Posterior cingulate gyrus (tissue), 11 donors: Measurements from ENCODE around the gene TBC1D25.
"Not testable (repeated sequence)": the region's sequence is repeated elsewhere in the genome, so short reads cannot be mapped to it uniquely, and the experiment has no call there.

Source experiments
- DNase-seq, 10 donors: peaks; one replicate each; pipeline versions ENCODE4 v3.0.0 to v3.0.0-alpha.2; 2020 to 2021; ENCODE audit warnings: mixed read lengths in 3 of 10
- intact Hi-C: fragments of 100-400 bp; cut with DNase I; formaldehyde crosslinking; loops from one replicate; pipeline ENCODE4 v1.15.1; 2023

TBC1D25 gene

DNA sequence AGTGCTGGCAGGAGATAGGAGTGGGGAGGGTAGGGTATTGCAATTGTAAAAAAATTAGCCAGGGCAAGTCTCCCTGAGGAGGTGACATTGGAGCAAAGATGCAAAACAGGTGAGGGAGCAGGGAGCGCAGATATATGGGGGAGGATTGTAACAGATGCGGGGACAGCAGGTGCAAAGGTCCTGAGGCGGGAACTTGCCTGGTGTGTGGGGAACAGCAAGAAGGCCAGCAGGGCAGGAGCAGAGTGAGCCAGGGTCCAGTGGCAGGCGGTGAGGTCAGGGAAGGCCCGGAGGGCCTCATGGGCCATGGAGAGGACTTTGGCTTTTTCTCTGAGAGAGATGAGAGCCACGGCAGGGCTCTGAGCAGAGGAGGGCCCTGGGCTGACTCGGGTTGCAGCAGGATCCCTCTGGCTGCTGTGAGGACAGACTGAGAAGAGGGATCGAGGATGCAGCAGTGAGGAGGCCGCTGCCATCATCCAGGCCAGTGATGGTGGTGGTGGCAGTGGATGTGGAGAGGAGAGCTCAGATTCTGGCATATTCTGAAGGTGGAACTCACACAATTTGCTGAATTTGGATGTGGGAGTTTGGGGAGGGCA lies 24.6 kb upstream of the TBC1D25 start:
- peak in 1 of 10 donors; percentile 56 for DNase-seq
- intact Hi-C loops: no loop called here

DNA sequence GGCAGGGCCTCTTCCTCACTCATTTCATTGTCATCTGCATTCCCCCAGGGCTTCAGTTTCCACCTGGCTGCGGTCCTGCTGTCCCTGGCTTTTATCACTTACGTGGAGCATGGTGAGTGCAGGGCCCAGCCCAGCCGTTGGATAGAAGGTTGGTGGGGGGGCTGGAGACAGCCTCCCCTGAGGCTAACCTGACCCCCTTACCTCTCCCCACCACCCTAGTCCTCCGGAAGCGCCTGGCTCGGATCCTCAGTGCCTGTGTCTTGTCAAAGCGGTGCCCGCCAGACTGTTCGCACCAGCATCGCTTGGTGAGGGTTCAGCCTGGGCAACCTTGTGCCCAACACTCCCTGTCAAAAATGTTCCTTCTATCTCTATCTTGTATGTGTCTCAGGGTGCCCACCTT lies 23.7 kb upstream of the TBC1D25 start:
- peak in 1 of 10 donors; percentile 64 for DNase-seq
- intact Hi-C loops: no loop called here

DNA sequence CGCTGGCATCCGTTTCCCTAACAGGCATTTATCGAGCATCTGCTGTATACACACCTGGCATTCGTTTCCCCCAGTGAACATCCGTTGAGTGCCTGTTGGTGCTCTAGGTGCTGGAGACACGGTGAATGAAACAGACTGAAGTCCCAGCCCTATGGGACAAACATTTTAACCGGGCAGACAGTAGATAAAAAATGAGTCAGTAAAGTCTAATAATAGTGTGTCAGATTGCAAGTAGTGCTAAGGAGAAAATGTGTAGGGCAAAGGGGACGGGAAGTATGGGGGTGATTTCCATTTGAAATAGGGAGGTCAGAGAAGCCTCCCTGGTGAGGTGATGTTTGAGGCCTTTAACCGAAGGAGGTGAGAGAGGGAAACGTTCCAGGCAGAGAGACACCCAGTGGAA lies 23.2 kb upstream of the TBC1D25 start:
- DNase-seq: no peak
- intact Hi-C loops: no loop called here

DNA sequence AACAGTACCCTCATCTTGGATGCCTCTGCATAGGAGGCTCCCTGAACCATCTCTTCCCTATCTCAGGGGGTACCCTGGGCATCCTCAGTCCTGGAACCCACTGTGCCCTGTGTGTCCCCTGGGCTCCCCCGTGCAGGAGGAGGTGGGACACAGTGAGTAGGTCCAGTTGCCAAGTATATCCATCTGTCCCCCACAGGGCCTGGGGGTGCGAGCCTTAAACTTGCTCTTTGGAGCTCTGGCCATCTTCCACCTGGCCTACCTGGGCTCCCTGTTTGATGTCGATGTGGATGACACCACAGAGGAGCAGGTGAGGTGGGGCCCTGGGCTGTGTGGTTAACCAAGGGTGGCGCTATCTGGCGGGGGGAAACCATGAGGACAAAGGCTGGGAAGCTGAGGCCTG lies 22.5 kb upstream of the TBC1D25 start:
- peak in 1 of 10 donors; percentile 49 for DNase-seq
- intact Hi-C loops: no loop called here

DNA sequence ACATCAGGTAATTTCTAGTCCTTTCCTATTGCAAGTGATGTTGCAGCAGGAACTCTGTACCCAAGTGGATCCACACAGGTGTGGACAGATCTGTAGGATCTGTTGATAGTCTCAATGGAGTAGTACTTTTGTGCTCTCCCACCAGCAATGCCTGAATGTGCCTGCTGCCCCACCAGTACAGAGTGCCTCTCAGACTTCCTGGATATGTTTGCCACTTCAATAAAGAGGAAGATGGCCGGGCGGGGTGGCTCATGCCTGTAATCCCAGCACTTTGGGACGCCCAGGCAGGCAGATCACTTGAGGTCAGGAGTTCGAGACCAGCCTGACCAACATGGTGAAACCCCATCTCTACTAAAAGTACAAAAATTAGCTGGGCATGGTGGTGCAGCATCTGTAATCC lies 20.0 kb upstream of the TBC1D25 start:
- intact Hi-C loops: not testable (repeated sequence)
- peak in 1 of 10 donors; percentile 24 for DNase-seq

DNA sequence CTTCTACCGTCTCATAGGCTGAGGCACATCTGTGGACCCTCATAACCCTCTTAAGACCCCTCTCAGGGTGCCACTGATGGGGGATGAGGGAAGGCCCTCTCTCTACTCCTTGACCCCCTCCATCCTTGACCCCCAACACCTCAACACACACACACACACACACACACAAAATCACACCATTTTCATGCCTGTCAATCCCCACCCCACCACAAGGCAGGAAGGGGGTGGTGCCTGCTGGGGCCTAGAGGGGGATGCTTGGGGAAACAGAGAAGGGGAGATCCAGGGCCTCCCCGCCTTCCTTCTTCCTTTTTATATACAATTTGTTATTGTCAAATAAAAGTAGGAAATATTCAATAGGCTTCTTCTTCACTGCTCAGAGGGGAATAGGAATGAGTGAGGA lies 19.1 kb upstream of the TBC1D25 start:
- intact Hi-C loops: no loop called here
- DNase-seq: no peak

DNA sequence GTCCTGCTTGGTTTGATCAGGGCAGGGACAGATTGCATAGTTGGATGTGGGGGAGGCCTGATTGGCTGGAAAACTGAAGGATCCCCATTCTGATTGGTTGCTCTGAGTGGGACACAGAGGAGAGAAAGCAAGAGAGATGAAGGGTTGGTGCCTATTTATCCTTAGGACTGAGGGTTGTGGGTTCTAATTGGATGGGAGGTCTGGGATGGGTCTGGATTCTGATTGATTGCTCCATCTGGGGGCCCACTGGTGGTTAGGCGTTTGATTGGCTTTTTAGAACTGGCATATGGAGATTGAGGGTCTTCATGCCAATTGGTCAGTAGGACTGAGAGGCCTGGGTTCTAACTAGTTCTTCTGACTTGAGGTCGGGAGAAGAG lies 18.6 kb upstream of the TBC1D25 start:
- intact Hi-C loops: no loop called here
- peak in 1 of 10 donors; percentile 85 for DNase-seq

DNA sequence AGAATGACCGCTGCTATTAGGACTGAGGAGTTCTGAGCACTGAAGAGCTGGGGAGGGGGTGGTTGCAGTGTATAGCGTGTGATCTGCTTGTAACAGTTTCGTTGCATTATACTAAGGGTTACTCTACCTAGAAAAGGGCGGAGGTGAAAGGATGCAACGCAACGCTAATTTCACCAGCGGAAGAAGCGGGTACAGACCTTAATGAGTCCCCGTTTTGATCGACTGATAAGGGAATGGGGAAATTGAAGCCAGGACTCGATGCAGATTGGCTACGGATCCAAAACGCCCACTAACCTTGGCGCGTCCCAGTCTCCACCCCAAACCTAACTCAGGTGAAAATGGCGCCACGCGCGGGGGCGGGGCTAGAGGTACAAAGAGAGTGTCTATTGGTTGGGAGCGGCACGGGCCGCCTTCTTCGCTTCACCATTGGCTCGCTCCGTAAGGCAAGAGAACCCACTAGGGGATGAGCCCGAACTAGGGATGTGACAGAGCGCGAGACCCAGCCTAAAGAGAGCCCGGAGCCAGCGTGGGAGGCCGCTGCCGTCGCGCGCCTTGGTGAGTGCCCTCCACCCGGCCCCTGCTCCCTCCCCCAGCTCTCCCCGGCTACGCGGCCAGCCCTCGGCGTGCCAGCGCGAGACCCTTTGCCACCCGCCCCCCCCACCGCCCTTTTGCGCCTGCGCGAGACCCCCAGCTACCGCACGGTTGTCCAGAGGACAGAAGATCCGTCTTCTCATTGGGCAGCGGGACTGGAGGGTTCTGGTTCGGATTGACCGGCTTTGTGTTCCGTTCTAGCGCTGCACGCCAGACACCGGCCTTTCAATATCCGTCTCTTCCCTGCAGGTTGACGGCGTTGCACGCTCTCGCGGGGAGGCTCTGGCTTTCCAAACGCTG lies 17.9 kb upstream of the TBC1D25 start, which contains the start of gene EBP:
Gene EBP, plus strand, starts transcription at position 456 of the 891 bp plus-strand sequence. CDS start 1,964 bp downstream, outside the sequence.
- peak; percentile 72 to 98 (median 88) for DNase-seq
- intact Hi-C loops: no loop called here

DNA sequence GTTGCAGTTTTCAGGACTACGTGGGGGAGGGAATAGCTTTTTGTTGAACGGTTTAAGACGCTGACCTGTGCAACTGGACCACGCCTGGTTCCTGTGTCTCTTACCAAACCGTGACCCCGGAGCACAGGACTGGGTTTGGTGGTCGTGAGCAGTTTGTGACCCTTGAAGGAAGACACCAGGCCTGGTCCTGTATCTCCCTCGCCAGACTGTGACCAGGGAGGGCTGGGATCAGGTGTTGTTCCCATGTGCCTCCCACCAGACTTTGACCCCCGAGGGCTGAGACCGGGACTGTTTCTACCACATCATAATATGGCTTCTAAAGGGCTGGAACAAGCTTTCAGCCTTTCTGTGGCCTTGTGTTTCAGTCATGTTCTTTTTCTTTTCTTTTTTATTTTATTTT lies 17.2 kb upstream of the TBC1D25 start:
- no peak for DNase-seq
- intact Hi-C loops: no loop called here

DNA sequence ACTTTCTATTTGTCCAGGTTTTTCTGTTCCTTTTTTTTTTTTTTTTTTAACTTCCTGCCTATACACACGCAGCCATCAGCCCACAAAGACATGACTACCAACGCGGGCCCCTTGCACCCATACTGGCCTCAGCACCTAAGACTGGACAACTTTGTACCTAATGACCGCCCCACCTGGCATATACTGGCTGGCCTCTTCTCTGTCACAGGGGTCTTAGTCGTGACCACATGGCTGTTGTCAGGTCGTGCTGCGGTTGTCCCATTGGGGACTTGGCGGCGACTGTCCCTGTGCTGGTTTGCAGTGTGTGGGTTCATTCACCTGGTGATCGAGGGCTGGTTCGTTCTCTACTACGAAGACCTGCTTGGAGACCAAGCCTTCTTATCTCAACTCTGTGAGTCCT lies 15.8 kb upstream of the TBC1D25 start:
- intact Hi-C loops: no loop called here

DNA sequence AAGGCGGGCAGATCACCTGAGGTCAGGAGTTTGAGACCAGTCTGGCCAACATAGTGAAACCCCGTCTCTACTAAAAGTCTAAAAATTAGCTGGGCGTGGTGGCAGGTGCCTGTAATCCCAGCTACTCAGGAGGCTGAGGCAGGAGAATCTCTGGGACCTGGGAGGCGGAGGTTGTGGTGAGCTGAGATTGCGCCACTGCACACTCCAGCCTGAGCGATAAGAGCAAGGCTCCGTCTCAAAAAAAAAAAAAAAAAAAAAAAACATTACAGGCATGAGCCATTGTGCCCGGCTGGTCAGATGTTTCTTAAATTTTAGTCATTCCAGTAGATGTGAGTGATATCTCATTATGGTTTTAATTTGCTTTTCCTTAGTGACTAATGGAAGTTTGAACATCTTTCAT lies 13.7 kb upstream of the TBC1D25 start:
- peak in 2 of 10 donors; percentile 7 to 43 for DNase-seq
- intact Hi-C loops: not testable (repeated sequence)

More for the DNA sequence above, 15.8 kb upstream of the TBC1D25 start:
- peak in 1 of 10 donors; percentile 65 for DNase-seq

DNA sequence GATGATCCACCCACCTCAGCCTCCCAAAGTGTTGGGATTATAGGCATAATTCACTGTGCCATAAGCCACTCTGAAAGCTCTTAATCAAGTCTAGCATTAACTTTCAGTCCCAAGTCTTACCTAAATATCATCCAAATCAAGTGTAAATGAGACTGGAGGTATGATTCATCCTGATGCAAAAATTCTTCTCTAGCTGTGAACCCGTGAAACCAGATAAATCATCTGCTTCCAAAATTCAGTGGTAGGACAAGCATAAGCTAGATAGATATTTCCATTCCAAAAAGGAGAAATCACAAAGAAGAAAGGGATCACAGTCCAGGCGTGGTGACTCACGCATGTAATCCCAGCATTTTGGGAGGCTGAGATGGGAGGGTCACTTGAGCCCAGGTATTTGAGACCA lies 8.8 kb upstream of the TBC1D25 start:
- intact Hi-C loops: no loop called here
- DNase-seq: no peak

DNA sequence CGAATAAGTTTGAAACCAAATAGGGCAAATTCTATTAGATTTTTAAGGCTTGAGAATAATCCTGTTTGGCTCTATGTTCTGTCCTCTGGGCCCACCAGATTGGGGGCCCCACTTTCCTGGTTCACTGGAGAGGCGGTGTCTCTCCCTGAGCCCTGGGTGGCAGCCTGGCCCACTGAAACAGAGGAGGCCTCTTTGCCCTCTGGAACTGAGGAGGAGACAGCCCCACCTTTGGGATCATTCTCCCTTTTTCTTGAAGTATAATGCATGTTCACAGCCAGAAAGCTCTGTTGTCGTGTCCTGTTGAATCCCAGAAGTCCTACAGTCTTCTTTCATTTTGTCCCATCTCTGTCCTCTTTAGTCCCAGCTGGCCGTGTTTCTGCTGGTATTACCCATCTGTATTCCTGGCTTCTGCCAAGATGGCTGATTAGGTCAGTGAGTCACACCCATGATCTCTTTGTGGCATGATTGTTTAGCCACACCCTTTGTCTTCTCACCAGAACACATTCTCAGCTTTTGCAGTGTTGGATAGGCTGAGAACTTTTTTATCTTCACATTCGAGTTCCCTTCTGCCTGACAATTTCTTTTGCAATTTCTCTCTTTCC lies 8.1 kb upstream of the TBC1D25 start:
- DNase-seq: peak in 2 of 10 donors; percentile 7 to 66
- intact Hi-C loops: no loop called here

DNA sequence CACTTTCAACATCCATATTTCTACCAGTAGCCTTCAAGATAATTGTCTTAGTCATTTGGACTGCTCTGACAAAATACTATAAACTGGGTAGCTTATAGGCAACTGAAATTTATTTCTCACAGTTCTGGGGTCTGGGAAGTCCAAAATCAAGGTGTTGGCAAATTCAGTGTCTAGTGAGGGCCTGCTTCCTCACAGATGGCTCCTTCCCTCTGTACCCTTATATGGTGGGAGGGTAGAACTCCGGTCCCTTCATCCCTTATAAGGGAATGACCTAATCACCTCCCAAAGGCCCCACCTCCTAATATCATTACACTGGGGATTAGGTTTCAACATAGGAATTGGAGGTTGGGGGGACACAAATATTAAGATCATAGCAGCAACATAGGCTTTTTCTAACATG lies 7.4 kb upstream of the TBC1D25 start:
- intact Hi-C loops: no loop called here
- no peak for DNase-seq

DNA sequence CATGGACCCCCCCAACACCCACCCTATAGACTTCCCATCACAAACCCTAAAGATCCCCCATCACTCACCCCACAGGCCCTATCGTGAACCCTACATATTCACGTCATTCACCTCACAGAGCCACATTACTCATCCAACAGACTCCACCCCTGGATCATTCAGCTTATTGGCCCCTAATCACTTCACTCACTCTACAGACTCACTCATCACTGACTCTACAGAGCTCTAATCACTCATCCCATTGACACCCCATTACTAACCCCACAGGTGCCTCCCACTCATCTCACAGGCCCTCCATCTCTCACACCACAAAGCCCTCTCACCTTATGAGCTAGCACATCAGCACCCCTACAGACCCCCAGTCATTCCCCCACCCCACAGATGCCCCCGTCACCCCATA lies 6.3 kb upstream of the TBC1D25 start:
- DNase-seq: peak in 1 of 10 donors; percentile 5
- intact Hi-C loops: no loop called here

DNA sequence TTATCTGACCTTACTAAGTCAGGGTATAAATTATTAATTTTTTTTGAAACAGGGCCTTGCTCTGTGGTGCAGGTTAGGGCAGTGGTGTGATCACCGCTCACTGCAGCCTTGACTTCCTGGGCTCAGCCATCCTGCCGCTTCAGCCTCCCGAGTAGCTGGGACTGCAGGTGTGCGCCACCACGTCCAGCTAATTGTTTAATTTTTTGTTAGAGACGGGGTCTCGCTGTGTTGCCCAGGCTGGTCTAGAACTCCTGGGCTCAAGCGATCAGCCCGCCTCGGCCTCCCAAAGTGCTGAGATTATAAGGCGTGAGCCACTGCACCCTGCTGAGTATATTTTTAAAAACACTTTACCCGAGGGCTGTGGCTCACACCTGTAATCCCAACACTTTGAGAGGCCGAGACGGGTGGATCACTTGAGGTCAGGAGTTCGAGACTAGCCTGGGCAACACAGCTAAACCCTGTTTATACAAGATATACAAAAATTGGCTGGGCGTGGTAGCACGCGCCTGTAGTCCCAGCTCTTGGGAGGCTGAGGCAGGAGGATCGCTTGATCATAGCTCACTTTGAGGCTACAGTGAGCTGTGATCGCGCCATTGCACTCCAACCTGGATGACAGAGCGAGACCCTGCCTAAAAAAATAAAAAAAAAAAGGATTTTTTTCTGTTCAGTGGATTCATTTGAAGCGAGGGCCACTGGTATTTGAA lies 721 bp upstream of the TBC1D25 start:
- no peak for DNase-seq
- intact Hi-C loops: loop anchor here (1.0 kb wide), 1 partner anchor 63 kb away; no protein-coding TSS in a partner anchor

DNA sequence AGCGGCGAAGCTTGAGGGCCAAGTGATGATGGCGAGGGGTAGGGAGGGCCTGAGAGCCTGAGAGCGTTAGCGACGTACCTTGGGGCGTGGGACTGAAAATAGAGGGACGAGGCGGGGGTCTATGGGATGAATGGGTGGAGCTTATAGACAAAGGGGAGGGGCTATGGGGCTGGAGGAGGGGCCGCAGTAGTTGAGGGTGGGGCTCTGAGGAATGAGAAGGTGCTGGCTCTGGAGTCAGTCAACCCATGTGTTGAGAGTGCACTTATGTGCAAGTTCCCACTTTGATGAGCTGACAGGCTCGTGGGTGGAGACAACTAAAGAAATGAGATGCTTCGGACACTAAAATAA lies 488 bp downstream of the TBC1D25 start:
- intact Hi-C loops: no loop called here
- DNase-seq: peak in 4 of 10 donors; percentile 11 to 62 (median 21)

DNA sequence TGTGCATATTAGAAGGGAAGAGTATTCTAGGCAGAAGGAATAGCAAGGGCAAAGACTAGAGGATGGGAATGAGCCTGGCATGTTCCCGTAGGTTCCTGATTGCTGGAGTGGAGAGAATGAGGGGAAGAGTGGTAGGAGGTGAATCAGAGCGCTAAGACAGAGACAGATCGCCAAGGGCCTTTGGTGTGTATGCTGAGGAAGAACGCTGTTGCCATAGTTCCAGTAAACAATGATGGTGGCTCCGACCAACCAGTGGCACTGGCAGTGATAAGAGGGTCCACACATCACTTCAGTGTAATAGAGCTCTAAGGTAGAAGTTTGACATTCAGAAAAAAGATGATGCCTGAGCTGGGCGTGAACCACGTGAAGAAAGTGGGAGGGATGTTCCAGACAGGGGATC lies 966 bp downstream of the TBC1D25 start:
- intact Hi-C loops: no loop called here
- peak in 1 of 10 donors; percentile 43 for DNase-seq

DNA sequence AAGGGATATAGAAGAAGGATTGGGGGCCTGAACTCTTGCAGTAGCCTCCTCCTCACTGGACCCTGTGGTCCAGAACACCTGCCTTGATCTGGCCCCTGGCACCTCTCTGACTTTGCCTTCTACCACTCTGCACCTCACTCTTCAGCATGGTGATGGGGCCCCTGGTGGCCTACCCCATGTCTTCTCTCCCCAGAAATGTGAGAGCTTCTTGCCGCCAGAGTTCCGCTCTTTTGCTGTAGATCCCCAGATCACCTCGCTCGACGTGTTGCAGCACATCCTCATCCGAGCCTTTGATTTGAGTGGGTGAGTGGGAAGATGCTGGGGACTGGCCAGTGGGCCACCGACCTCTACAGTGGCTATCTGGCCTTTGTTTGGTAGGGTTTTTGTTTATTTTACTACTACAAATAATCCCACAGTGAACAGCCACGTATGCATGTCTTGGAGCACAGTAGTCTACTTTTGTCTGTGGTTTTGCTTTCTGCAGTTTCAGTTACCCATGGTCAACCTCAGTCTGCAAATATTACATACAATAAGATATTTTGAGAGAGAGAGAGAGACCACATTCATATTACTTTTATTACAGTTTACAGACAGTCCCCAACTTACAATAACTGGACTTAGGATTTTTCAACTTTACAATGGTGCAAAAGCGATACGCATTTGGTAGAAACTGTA lies 1.8 kb downstream of the TBC1D25 start:
- intact Hi-C loops: no loop called here

DNA sequence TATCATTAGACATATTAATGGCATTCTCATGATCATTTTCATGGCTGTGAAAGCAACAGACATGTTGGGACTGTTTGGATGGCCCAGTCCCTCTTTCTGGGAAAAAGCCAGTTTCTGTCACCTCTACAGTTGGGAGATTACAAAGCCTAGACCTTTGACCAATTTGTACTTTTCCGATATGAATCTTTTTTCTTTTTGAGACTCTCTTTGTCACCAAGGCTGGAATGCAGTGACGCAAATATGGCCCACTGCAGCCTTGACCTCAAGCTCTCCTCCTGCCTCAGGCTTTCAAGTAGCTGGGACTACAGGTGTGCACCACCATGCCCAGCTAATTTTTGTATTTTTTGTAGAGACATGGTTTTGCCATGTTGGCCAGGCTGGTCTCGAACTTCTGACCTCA lies 9.4 kb downstream of the TBC1D25 start:
- intact Hi-C loops: no loop called here
- no peak for DNase-seq

More for the DNA sequence above, 1.8 kb downstream of the TBC1D25 start:
- DNase-seq: peak in 2 of 10 donors; percentile 15 to 16
